ENCODE results near the gene COL3A1. TPM values are rescaled to one million over a fixed set of nuclear protein-coding genes. Genes with fewer than 3 reads are reported as not detected.
A peak's percentile ranks its signal among the peaks of the same experiment; 100 is the strongest.

COL3A1 gene
- total and polyA plus RNA-seq, 2 donors (not counting 3 experiments of a cell fraction or from before 2014, with no cell fraction given), result 2.3 to 8.7 TPM

GRCh38 chr2:188973641-188974040 is 532 bp upstream of the COL3A1 start:
- FAIRE-seq, result no peak
- TF ChIP-seq EZH2 (IDR thresholded peaks at IDR 0.05; ENCODE audit: borderline replicate concordance, low read depth, low read length, severe bottlenecking) (no peak), CTCF (IDR thresholded peaks at IDR 0.05; ENCODE audit: extremely low read depth in 1 of 2, insufficient read depth in 1 of 2, low read depth in 1 of 2, low read length in 2 of 2) (no peak), POLR2AphosphoS5 (IDR thresholded peaks at IDR 0.05; ENCODE audit: insufficient read depth, low read depth, low read length) (no peak), POLR2A (IDR thresholded peaks at IDR 0.05; ENCODE audit: low read depth, low read length) (no peak), GATA2 (IDR thresholded peaks at IDR 0.05; ENCODE audit: insufficient read depth, insufficient read length, low read depth, low read length) (no peak), JUN (IDR thresholded peaks at IDR 0.05; ENCODE audit: borderline replicate concordance, insufficient read depth, insufficient read length, low read depth) (no peak), MYC (IDR thresholded peaks at IDR 0.05; ENCODE audit: low read depth, low read length) (no peak), FOS (IDR thresholded peaks at IDR 0.05; ENCODE audit: borderline replicate concordance, insufficient read depth, low read length) (no peak), MAX (IDR thresholded peaks at IDR 0.05; ENCODE audit: insufficient read depth, insufficient read length) (no peak)
- ChIA-PET CTCF (interaction anchor here (3.8 to 6.6 kb wide), 2 partner anchors 10 to 449 kb away, joined by 24 to 185 read pairs; no protein-coding TSS in a partner anchor), POLR2A (no interaction called here)
- H4K20me1 ChIP-seq (replicated peaks; ENCODE audit: control insufficient read depth, extremely low read depth, insufficient read depth, low read length), result no peaks in the 10 kb centered on the region
- no peak overlapping the region for H3K27ac ChIP-seq (ENCODE audit: insufficient read depth, low read depth, low read length)
- no TSS peak for BruUV-seq (replicated peaks)
- H3K9me1 ChIP-seq (replicated peaks; ENCODE audit: control insufficient read depth, extremely low read depth, insufficient read depth, low read length), result no peaks in the 10 kb centered on the region
- no peaks in the 10 kb centered on the region for H3K27me3 ChIP-seq (ENCODE audit: control insufficient read depth in 2 of 2, insufficient read depth in 2 of 2, low read length in 2 of 2)
- intact Hi-C loops (cut with micrococcal nuclease) (no loop called here), dilution Hi-C loops (cut with MboI; ENCODE audit: extremely low pct_ligation_motif_present, low sequenced_read_pairs) (no loop called here)
- no peaks in the 10 kb centered on the region for H3K36me3 ChIP-seq (ENCODE audit: control insufficient read depth in 2 of 2, extremely low read depth in 1 of 2, insufficient read depth in 2 of 2, low read length in 2 of 2)
- no peaks in the 10 kb centered on the region for H3K79me2 ChIP-seq (ENCODE audit: control insufficient read depth, insufficient read depth, low read length)
- H3K4me1 ChIP-seq (ENCODE audit: control insufficient read depth, extremely low read depth, insufficient read depth, low read length), result peaks cover 12% of the 10 kb centered on the region
- no peak overlapping the region for H3K4me2 ChIP-seq (ENCODE audit: insufficient read depth, low read length)
- peak overlapping the region; percentile 96 for H2AFZ ChIP-seq (ENCODE audit: low read depth, low read length)
- H3K9ac ChIP-seq (replicated peaks; ENCODE audit: extremely low read depth, insufficient read depth, low read length), result no peak overlapping the region
- H3K4me3 ChIP-seq (replicated peaks in 1 of 3; ENCODE audit: insufficient read depth in 1 of 3, low read depth in 1 of 3, low read length in 3 of 3), result no peak overlapping the region
- no peaks in the 10 kb centered on the region for H3K9me3 ChIP-seq (replicated peaks; ENCODE audit: control insufficient read depth, insufficient read depth, low read length)
- DNase-seq (ENCODE audit: low read depth, low spot score), result peak; percentile 26

All from endothelial cell of umbilical vein (primary cell).